Epithelial cell of esophagus (primary cell): ENCODE data around the gene CNTNAP1.

Experiments used
- DNase-seq: peaks from one replicate; pipeline ENCODE4 v3.0.0; 2010; ENCODE audit warnings: low read depth
- H3K4me3 ChIP-seq: 2 replicates; pipeline ENCODE4 v1.5.1; 2011; ENCODE audit warnings: mild to moderate bottlenecking, low read length, control low read depth
- CTCF ChIP-seq: IDR thresholded peaks from 2 replicates; pipeline ENCODE4 v1.5.1; 2011; ENCODE audit warnings: low read depth, mild to moderate bottlenecking, low read length, control low read depth, inconsistent platforms; ENCODE audit not compliant: insufficient read depth; ENCODE audit errors: missing control alignments

CNTNAP1 gene

GRCh38 chr17:42697108-42697811 lies 14.9 kb downstream of the CNTNAP1 start:
- H3K4me3 ChIP-seq: no peak overlapping the region
- no peak for TF ChIP-seq CTCF
- no peak for DNase-seq

- H3K4me3 ChIP-seq: no peak overlapping the region
- TF ChIP-seq CTCF: no peak
- DNase-seq: no peak
Observed at GRCh38 chr17:42698736-42699414, 16.5 kb downstream of the CNTNAP1 start.

GRCh38 chr17:42699415-42699740 lies 17.0 kb downstream of the CNTNAP1 start:
- no peak overlapping the region for H3K4me3 ChIP-seq
- DNase-seq: no peak
- no peak for TF ChIP-seq CTCF

- H3K4me3 ChIP-seq: no peak overlapping the region
- TF ChIP-seq CTCF: no peak
- DNase-seq: no peak
Observed at GRCh38 chr17:42700586-42701289, 18.4 kb downstream of the CNTNAP1 start.

- TF ChIP-seq CTCF: no peak
- no peak overlapping the region for H3K4me3 ChIP-seq
- DNase-seq: no peak
Observed at GRCh38 chr17:42702446-42702845, 20.1 kb downstream of the CNTNAP1 start.

- no peak for DNase-seq
- no peak overlapping the region for H3K4me3 ChIP-seq
- TF ChIP-seq CTCF: no peak
Observed at GRCh38 chr17:42704490-42704836, 22.1 kb downstream of the CNTNAP1 start.
